H1 (cell line): Measurements from ENCODE around the gene DNAJB13. TPM values are rescaled to one million over a fixed set of nuclear protein-coding genes. Genes with fewer than 3 reads are reported as not detected.

Experiments
- CTCF ChIA-PET: fragments of 300-600 bp; sonication (Branson Sonifier 250); formaldehyde crosslinking; loops from one replicate; lab custom pipeline; 2021; ENCODE audit not compliant: partially characterized antibody; lab: Charles Lee
- POLR2A ChIA-PET: fragments of 300-600 bp; sonication (Branson Sonifier 250); formaldehyde crosslinking; loops from one replicate; lab custom pipeline; 2021; ENCODE audit warnings: inconsistent platforms; ENCODE audit not compliant: partially characterized antibody; lab: Charles Lee
- DNase-seq, 2 experiments: peaks; one replicate each; pipeline versions ENCODE4 v3.0.0 to v3.0.0-alpha.2; 2010 to 2022; ENCODE audit warnings: low spot score in 2 of 2, low read depth in 1 of 2, mixed read lengths in 1 of 2
- FAIRE-seq: peaks from 2 replicates; lab custom pipeline; 2011; peaks lifted over from hg19 to GRCh38; lab: Jason Lieb, UNC
- H2AFZ ChIP-seq: 2 replicates; pipeline ENCODE4 v1.8.1; 2012; ENCODE audit warnings: low read length, inconsistent platforms
- H2AK5ac ChIP-seq: 2 replicates; pipeline ENCODE4 v1.6.1; 2013; ENCODE audit warnings: low read depth, low read length
- H2BK120ac ChIP-seq: replicated peaks from 2 replicates; pipeline ENCODE3; 2013; ENCODE audit warnings: low read depth, low read length, inconsistent platforms
- H2BK12ac ChIP-seq: 2 replicates; pipeline ENCODE4 v1.6.1; 2013; ENCODE audit warnings: low read depth, low read length
- H2BK15ac ChIP-seq: 2 replicates; pipeline ENCODE4 v1.6.1; 2013; ENCODE audit warnings: low read length
- H2BK20ac ChIP-seq: 2 replicates; pipeline ENCODE4 v1.6.1; 2013; ENCODE audit warnings: low read length
- H2BK5ac ChIP-seq: 2 replicates; pipeline ENCODE4 v1.6.1; 2013; ENCODE audit warnings: low read depth, low read length
- H3K14ac ChIP-seq: 2 replicates; pipeline ENCODE4 v1.6.1; 2013; ENCODE audit warnings: inconsistent platforms; ENCODE audit not compliant: insufficient read length
- H3K18ac ChIP-seq: 2 replicates; pipeline ENCODE4 v1.6.1; 2013; ENCODE audit warnings: low read length; ENCODE audit errors: extremely low read depth
- H3K23ac ChIP-seq: 2 replicates; pipeline ENCODE4 v1.6.1; 2013; ENCODE audit warnings: inconsistent platforms; ENCODE audit not compliant: insufficient read length
- H3K23me2 ChIP-seq: 2 replicates; pipeline ENCODE4 v1.6.1; 2013; ENCODE audit warnings: low read depth, low read length
- H3K27ac ChIP-seq: 2 replicates; pipeline ENCODE4 v1.6.1; 2011; ENCODE audit warnings: low read depth, low read length, inconsistent platforms
- H3K27me3 ChIP-seq, 4 experiments: replicated peaks in 1 of 4; 1 replicate in 1 of 4; 2 replicates in 3 of 4; pipeline versions ENCODE4 v1.6.1 to v1.8.1; 2011 to 2013; ENCODE audit warnings: low read length in 3 of 4, mild to moderate bottlenecking in 3 of 4, inconsistent platforms in 2 of 4, mixed read lengths in 2 of 4, moderate library complexity in 1 of 4; ENCODE audit not compliant: control insufficient read depth in 3 of 4, insufficient read depth in 3 of 4; ENCODE audit errors: extremely low read depth in 1 of 4
- H3K36me3 ChIP-seq, 4 experiments: 2 replicates each; pipeline versions ENCODE4 v1.6.1 to v1.8.1; 2011 to 2013; ENCODE audit warnings: mild to moderate bottlenecking in 4 of 4, low read length in 3 of 4, moderate library complexity in 2 of 4, control low read depth in 1 of 4, inconsistent platforms in 1 of 4; ENCODE audit not compliant: insufficient read depth in 4 of 4, control insufficient read depth in 2 of 4
- H3K4ac ChIP-seq: replicated peaks from 2 replicates; pipeline ENCODE3; 2013; ENCODE audit warnings: low read length, low read depth, mixed read lengths, inconsistent platforms; ENCODE audit not compliant: insufficient read length
- H3K4me1 ChIP-seq, 4 experiments: replicated peaks in 1 of 4; 1 replicate in 1 of 4; 2 replicates in 3 of 4; pipeline versions ENCODE4 v1.6.1 to v1.8.1; 2011 to 2013; ENCODE audit warnings: low read length in 3 of 4, inconsistent platforms in 2 of 4, mixed read lengths in 1 of 4; ENCODE audit not compliant: insufficient read depth in 4 of 4, control insufficient read depth in 3 of 4
- H3K4me2 ChIP-seq, 2 experiments: 2 replicates each; pipeline versions ENCODE4 v1.6.1 to v1.8.1; 2011 to 2013; ENCODE audit warnings: low read depth in 2 of 2, low read length in 2 of 2, control low read depth in 1 of 2, inconsistent platforms in 1 of 2, mild to moderate bottlenecking in 1 of 2; ENCODE audit not compliant: insufficient read depth in 1 of 2
- H3K4me3 ChIP-seq, 4 experiments: fragments of 200-600, 300-600 bp in 1 of 4; sonication (generic), shearing (Covaris generic), sonication (Bioruptor Twin) in 1 of 4; 2 replicates each; pipeline versions ENCODE4 v1.5.1 to v1.8.1; 2011 to 2016; ENCODE audit warnings: low read length in 4 of 4, low read depth in 3 of 4, control low read depth in 2 of 4, inconsistent platforms in 2 of 4, mild to moderate bottlenecking in 2 of 4, mixed read lengths in 1 of 4, moderate library complexity in 1 of 4; ENCODE audit not compliant: insufficient read depth in 2 of 4; ENCODE audit errors: extremely low read depth in 1 of 4
- H3K56ac ChIP-seq: replicated peaks from 2 replicates; pipeline ENCODE3; 2013; ENCODE audit warnings: low read depth, mild to moderate bottlenecking, mixed read lengths, low read length, inconsistent platforms; ENCODE audit not compliant: insufficient read length
- H3K79me1 ChIP-seq: 2 replicates; pipeline ENCODE4 v1.6.1; 2013; ENCODE audit warnings: low read depth, low read length, control low read depth
- H3K79me2 ChIP-seq, 2 experiments: 2 replicates each; pipeline versions ENCODE4 v1.6.1 to v1.8.1; 2012 to 2013; ENCODE audit warnings: low read length in 2 of 2, mild to moderate bottlenecking in 2 of 2, inconsistent platforms in 1 of 2; ENCODE audit not compliant: insufficient read depth in 2 of 2, control insufficient read depth in 1 of 2
- H3K9ac ChIP-seq, 4 experiments: replicated peaks in 1 of 4; 1 replicate in 1 of 4; 2 replicates in 3 of 4; pipeline versions ENCODE4 v1.6.1 to v1.8.1; 2011 to 2013; ENCODE audit warnings: low read depth in 3 of 4, low read length in 3 of 4, control low read depth in 2 of 4, mild to moderate bottlenecking in 2 of 4, moderate library complexity in 2 of 4, inconsistent platforms in 1 of 4; ENCODE audit errors: extremely low read depth in 1 of 4
- H3K9me3 ChIP-seq, 2 experiments: 2 replicates each; pipeline versions ENCODE4 v1.6.1 to v1.8.1; 2012 to 2013; ENCODE audit warnings: mild to moderate bottlenecking in 2 of 2, moderate library complexity in 2 of 2, control low read depth in 1 of 2, inconsistent platforms in 1 of 2, low read depth in 1 of 2, low read length in 1 of 2, mixed read lengths in 1 of 2; ENCODE audit not compliant: insufficient read depth in 2 of 2
- H4K20me1 ChIP-seq, 2 experiments: replicated peaks in 1 of 2; 2 replicates each; pipeline versions ENCODE3 to v1.8.1; 2011 to 2013; ENCODE audit warnings: inconsistent platforms in 2 of 2, low read length in 2 of 2, mild to moderate bottlenecking in 1 of 2; ENCODE audit not compliant: insufficient read depth in 2 of 2, control insufficient read depth in 1 of 2
- H4K5ac ChIP-seq: 2 replicates; pipeline ENCODE4 v1.6.1; 2013; ENCODE audit warnings: low read length, low read depth, mixed read lengths, inconsistent platforms; ENCODE audit not compliant: insufficient read length
- H4K8ac ChIP-seq: 2 replicates; pipeline ENCODE4 v1.8.0; 2013; ENCODE audit warnings: mild to moderate bottlenecking, moderate library complexity, low read length, inconsistent platforms; ENCODE audit not compliant: insufficient read depth; ENCODE audit errors: extremely low read depth
- H4K91ac ChIP-seq: replicated peaks from 2 replicates; pipeline ENCODE3; 2013; ENCODE audit warnings: low read length, mixed read lengths, inconsistent platforms; ENCODE audit not compliant: insufficient read length
- CBX8 ChIP-seq: fragments of 300-800, 300-1000 bp; sonication (generic); IDR thresholded peaks from 2 replicates; pipeline ENCODE4 v1.7.1; 2016; ENCODE audit warnings: low read depth, low read length, borderline replicate concordance
- CHD2 ChIP-seq: IDR thresholded peaks from 2 replicates; pipeline ENCODE4 v1.6.1; 2012; ENCODE audit warnings: low read length, improper control_type of control experiment
- E2F6 ChIP-seq: IDR thresholded peaks from 2 replicates; pipeline ENCODE4 v1.6.1; 2012; ENCODE audit warnings: inconsistent platforms
- EGR1 ChIP-seq: IDR thresholded peaks from 2 replicates; pipeline ENCODE4 v1.6.1; 2011; ENCODE audit warnings: low read depth, low read length, borderline replicate concordance
- KDM1A ChIP-seq: fragments of 200-600, 300-600 bp; sonication (generic); IDR thresholded peaks from 2 replicates; pipeline ENCODE4 v1.7.1; 2016; ENCODE audit warnings: mild to moderate bottlenecking, low read length, borderline replicate concordance
- MAX ChIP-seq: IDR thresholded peaks from 2 replicates; pipeline ENCODE4 v1.6.1; 2012; ENCODE audit warnings: inconsistent platforms
- POLR2AphosphoS5 ChIP-seq: IDR thresholded peaks from 2 replicates; pipeline ENCODE4 v1.6.1; 2011; ENCODE audit warnings: low read depth, low read length
- POU5F1 ChIP-seq: IDR thresholded peaks from 2 replicates; pipeline ENCODE4 v1.6.1; 2011; ENCODE audit warnings: low read depth, mild to moderate bottlenecking, low read length, moderate library complexity
- SIX5 ChIP-seq: IDR thresholded peaks from 2 replicates; pipeline ENCODE4 v1.6.1; 2011; ENCODE audit warnings: mild to moderate bottlenecking, low read depth, low read length
- TAF7 ChIP-seq: optimal IDR thresholded peaks from 2 replicates; pipeline ENCODE3; 2011; ENCODE audit warnings: low read depth, mild to moderate bottlenecking, inconsistent platforms, low read length, moderate library complexity, borderline replicate concordance
- ZNF274 ChIP-seq: IDR thresholded peaks from 2 replicates; pipeline ENCODE4 v1.7.0; 2012; ENCODE audit warnings: low read length, borderline replicate concordance; ENCODE audit errors: extremely low read depth
- WGBS, 2 experiments: shearing (Covaris generic) in 1 of 2; methylation state at CpG; one replicate each; pipeline versions ENCODE4 v1.1.6 to v1.1.7; 2013 to 2015; ENCODE audit warnings: low lambda C conversion rate in 2 of 2, mixed read lengths in 2 of 2, inconsistent platforms in 1 of 2, low coverage in 1 of 2, missing lambda C conversion rate in 1 of 2; ENCODE audit not compliant: insufficient replicate concordance in 2 of 2, insufficient coverage in 1 of 2, insufficient read length in 1 of 2; ENCODE audit errors: extremely low coverage in 1 of 2, missing lambda C conversion rate in 1 of 2; 5-methylcytosine and 5-hydroxymethylcytosine counted together
- polyA plus RNA-seq, 7 experiments: library from polyadenylated mRNA; depleted of rRNA in 3 of 7; stranded (reverse) in 5 of 7; unstranded in 2 of 7; fragments of >200 nt in 5 of 7; fragments of 200-250 nt in 2 of 7; gene quantifications; 1 replicate in 5 of 7; 2 replicates in 1 of 7; 4 replicates in 1 of 7; pipeline versions ENCODE4 v1.2.1 to v1.2.3, GENCODE V29; 2011 to 2013; ENCODE audit warnings: missing spikeins in 2 of 7, mixed read lengths in 2 of 7
- total RNA-seq: library from RNA; stranded (reverse); fragmentation: NEBNext Ultra II Directional; extraction: Animal tissue kit (Norgen Biotek cat#: 25700); gene quantifications from 2 replicates; pipeline ENCODE4 v1.2.1, GENCODE V29; 2021

DNAJB13 gene
- total and polyA plus RNA-seq, 2 of the 8 experiments (the other 6 are each of a cell fraction or from before 2014, with no cell fraction given), result 0.27 TPM; not detected in 1

- H2BK20ac ChIP-seq, result no peak overlapping the region
- H2AK5ac ChIP-seq, result no peak overlapping the region
- no peak overlapping the region for H3K9ac ChIP-seq
- H4K91ac ChIP-seq, result no peak overlapping the region
- H2AFZ ChIP-seq, result no peak overlapping the region
- 89% methylated on average over 4 of the region's 4 CpGs; no CpG with 5 or more reads in 1 of the 2 experiments for WGBS, 2 experiments
- H3K18ac ChIP-seq, result no peak overlapping the region
- DNase-seq (no peak), FAIRE-seq (no peak)
- no peak overlapping the region for H3K4ac ChIP-seq
- no peak overlapping the region for H3K27ac ChIP-seq
- no peaks in the 10 kb centered on the region for H3K79me2 ChIP-seq
- no peak overlapping the region for H2BK12ac ChIP-seq
- ChIA-PET CTCF (interaction anchor here (1.5 to 1.6 kb wide), 2 partner anchors 10 to 12 kb away, joined by 3 to 4 read pairs; no protein-coding TSS in a partner anchor), POLR2A (interaction anchor here (1.3 kb wide), 1 partner anchor 32 kb away, joined by 3 read pairs; no protein-coding TSS in a partner anchor)
- H3K23me2 ChIP-seq, result no peaks in the 10 kb centered on the region
- H3K36me3 ChIP-seq, result no peaks in the 10 kb centered on the region; a peak in 2 of 8 replicates
- H2BK5ac ChIP-seq, result no peak overlapping the region
- no peak overlapping the region for H4K5ac ChIP-seq
- no peak overlapping the region for H3K14ac ChIP-seq
- H3K4me2 ChIP-seq, result no peak overlapping the region
- no peak overlapping the region for H2BK120ac ChIP-seq
- no peaks in the 10 kb centered on the region; a peak in 1 of 7 replicates for H3K4me1 ChIP-seq
- no peak overlapping the region for H3K56ac ChIP-seq
- no peak overlapping the region for H3K23ac ChIP-seq
- TF ChIP-seq TAF7, result no peak
- TF ChIP-seq SIX5, result no peak
- no peak for TF ChIP-seq POU5F1
- TF ChIP-seq KDM1A, result no peak
- TF ChIP-seq CHD2, result no peak
- TF ChIP-seq POLR2AphosphoS5, result no peak
- no peak for TF ChIP-seq EGR1
- TF ChIP-seq CBX8, result no peak
- TF ChIP-seq ZNF274, result no peak
- no peak for TF ChIP-seq E2F6
- TF ChIP-seq MAX, result no peak
- H4K8ac ChIP-seq, result no peak overlapping the region
- no peaks in the 10 kb centered on the region for H3K9me3 ChIP-seq
- no peaks in the 10 kb centered on the region for H4K20me1 ChIP-seq
- H3K4me3 ChIP-seq, result no peak overlapping the region
- H2BK15ac ChIP-seq, result no peak overlapping the region
- H3K27me3 ChIP-seq, result no peaks in the 10 kb centered on the region
- H3K79me1 ChIP-seq, result no peaks in the 10 kb centered on the region
Observed at GRCh38 chr11:74002832-74003231, 52.0 kb downstream of the DNAJB13 start.
